ENCODE measurements around the gene DAGLA. TPM values are rescaled to one million over a fixed set of nuclear protein-coding genes. Genes with fewer than 3 reads are reported as not detected.

The DAGLA gene
- total RNA-seq, 2 experiments from 2014 or later: 0.05 TPM; not detected in 1

DNA sequence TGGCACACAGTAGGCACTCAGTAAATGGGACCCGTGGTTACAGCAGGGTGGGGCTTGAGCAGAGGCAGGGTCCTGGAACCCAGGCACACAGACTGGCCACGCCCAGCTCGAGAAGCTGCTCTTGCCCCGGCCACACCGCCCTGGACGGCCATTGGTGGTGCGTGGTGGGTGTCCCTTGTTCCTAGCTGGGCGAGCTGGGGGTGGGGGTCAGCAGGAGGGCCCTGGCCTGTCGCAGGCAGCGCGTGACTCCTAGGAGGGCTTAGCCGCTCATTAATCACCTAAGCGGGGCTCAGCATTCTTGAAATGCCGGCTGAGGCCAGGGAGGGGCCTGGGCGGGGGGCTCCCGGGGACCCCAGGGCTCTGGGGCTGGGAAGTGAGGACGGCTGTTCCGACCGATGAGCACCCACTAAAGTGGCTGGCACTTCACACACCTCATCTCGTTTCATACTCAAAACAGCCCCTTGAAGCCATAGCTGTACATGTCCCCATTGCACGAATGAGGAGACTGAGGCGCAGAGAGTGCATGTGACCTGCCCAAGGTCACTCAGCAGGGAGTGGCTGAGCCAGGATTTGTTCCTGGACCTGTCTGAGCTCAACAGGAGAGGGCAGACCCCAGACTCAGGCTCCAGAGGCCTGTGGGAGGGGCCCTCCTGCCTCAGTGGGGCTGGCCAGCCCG is 83.9 kb downstream of the DAGLA start:
- CTCF ChIA-PET: interaction anchor here (0.7 to 0.8 kb wide), 2 partner anchors 11 to 15 kb away, joined by 3 read pairs; no protein-coding TSS in a partner anchor

DNA sequence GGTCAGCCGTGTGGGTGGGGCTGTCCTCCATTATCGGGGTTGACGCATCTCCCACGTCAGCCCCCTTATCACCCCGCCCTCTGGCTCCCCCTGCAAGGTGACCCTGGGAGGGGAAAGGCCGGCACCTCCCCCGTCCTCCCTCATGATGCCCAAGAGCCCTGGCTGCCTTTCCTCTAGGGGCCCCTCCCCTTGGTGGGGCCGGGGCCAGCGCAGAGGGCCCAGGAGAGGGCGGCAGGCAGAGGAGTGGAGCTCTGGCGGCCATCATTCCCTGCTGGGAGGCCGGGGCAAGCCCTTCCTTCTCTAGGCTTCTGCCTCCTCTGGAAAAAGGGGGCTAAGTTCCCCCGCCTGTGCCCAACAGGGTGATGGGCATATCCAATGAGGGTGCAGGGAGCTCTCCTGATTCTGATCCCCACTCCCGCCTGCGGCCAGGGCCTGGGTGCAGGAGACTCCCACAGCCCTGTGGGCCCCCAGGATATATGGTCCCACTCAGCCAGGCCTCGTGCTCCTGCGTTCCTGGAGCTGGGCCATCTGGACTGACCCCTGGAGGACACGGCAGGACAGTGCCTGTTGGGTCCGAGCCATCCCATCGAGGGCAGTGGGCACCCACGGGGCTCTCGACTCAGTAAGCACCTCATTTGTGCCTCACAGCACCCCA is 84.5 kb downstream of the DAGLA start:
- intact Hi-C loops (cut with micrococcal nuclease): no loop called here
- ATAC-seq (no peak), DNase-seq (no peak)
- no peak overlapping the region for H3K27ac Mint-ChIP-seq
- H3K4me3 Mint-ChIP-seq: no peak overlapping the region
- POLR2A ChIA-PET: no interaction called here
- H3K4me1 Mint-ChIP-seq (ENCODE audit: low read depth): no peaks in the 10 kb centered on the region
- no peaks in the 10 kb centered on the region for H3K9me3 Mint-ChIP-seq
- no peaks in the 10 kb centered on the region for H3K36me3 Mint-ChIP-seq (ENCODE audit: low read depth)
- TF ChIP-seq, protein P1, sequence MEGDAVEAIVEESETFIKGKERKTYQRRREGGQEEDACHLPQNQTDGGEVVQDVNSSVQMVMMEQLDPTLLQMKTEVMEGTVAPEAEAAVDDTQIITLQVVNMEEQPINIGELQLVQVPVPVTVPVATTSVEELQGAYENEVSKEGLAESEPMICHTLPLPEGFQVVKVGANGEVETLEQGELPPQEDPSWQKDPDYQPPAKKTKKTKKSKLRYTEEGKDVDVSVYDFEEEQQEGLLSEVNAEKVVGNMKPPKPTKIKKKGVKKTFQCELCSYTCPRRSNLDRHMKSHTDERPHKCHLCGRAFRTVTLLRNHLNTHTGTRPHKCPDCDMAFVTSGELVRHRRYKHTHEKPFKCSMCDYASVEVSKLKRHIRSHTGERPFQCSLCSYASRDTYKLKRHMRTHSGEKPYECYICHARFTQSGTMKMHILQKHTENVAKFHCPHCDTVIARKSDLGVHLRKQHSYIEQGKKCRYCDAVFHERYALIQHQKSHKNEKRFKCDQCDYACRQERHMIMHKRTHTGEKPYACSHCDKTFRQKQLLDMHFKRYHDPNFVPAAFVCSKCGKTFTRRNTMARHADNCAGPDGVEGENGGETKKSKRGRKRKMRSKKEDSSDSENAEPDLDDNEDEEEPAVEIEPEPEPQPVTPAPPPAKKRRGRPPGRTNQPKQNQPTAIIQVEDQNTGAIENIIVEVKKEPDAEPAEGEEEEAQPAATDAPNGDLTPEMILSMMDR (IDR thresholded peaks at IDR 0.05): no peak
- CTCF ChIA-PET: interaction anchor here (0.7 to 1.2 kb wide), 2 partner anchors 12 to 15 kb away, joined by 3 read pairs; no protein-coding TSS in a partner anchor
- no peaks in the 10 kb centered on the region for H3K27me3 Mint-ChIP-seq

More for the DNA sequence above, 83.9 kb downstream of the DAGLA start:
- POLR2A ChIA-PET: no interaction called here
- no peaks in the 10 kb centered on the region for H3K9me3 Mint-ChIP-seq
- H3K27me3 Mint-ChIP-seq: no peaks in the 10 kb centered on the region
- H3K36me3 Mint-ChIP-seq (ENCODE audit: low read depth): no peaks in the 10 kb centered on the region
- H3K27ac Mint-ChIP-seq: no peak overlapping the region
- ATAC-seq: no peak
- DNase-seq: no peak
- H3K4me3 Mint-ChIP-seq: no peak overlapping the region
- no peaks in the 10 kb centered on the region for H3K4me1 Mint-ChIP-seq (ENCODE audit: low read depth)
- TF ChIP-seq, protein P1 (IDR thresholded peaks at IDR 0.05): no peak
- intact Hi-C loops (cut with micrococcal nuclease): no loop called here

DNA sequence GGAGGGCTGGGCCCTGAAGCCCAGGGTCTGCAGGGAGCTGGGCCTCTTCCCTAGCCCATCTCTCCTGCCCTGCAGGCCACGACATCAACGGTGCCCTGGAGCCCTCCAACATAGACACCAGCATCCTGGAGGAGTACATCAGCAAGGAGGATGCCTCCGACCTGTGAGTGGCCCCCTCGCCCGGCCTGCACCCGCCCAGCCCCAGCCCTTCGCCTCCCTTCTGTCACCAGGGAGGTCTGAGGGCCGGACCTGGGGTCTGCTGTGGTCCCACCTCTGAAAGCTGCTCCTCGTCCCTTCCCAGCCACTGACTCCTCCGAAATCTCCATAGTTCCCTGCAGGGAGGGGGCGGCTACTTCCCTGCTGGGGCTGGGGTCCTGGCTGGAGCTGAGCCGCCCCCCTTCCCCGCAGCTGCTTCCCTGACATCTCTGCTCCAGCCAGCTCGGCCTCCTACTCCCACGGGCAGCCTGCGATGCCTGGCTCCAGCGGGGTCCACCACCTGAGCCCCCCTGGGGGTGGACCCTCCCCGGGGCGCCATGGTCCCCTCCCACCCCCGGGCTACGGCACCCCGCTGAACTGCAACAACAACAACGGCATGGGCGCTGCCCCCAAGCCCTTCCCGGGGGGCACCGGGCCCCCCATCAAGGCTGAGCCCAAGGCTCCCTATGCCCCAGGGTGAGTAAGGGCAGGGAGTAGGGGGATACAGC is 85.5 kb downstream of the DAGLA start:
- no peaks in the 10 kb centered on the region for H3K27me3 Mint-ChIP-seq
- H3K4me3 Mint-ChIP-seq: no peak overlapping the region
- intact Hi-C loops (cut with micrococcal nuclease): no loop called here
- no peaks in the 10 kb centered on the region for H3K9me3 Mint-ChIP-seq
- H3K4me1 Mint-ChIP-seq (ENCODE audit: low read depth): no peaks in the 10 kb centered on the region
- ChIA-PET CTCF (interaction anchor here (1.2 kb wide), 1 partner anchor 11 kb away, joined by 3 read pairs; no protein-coding TSS in a partner anchor), POLR2A (no interaction called here)
- no peak overlapping the region for H3K27ac Mint-ChIP-seq
- ATAC-seq: no peak
- TF ChIP-seq, protein P1 (IDR thresholded peaks at IDR 0.05): no peak
- DNase-seq: no peak
- H3K36me3 Mint-ChIP-seq (ENCODE audit: low read depth): no peaks in the 10 kb centered on the region

DNA sequence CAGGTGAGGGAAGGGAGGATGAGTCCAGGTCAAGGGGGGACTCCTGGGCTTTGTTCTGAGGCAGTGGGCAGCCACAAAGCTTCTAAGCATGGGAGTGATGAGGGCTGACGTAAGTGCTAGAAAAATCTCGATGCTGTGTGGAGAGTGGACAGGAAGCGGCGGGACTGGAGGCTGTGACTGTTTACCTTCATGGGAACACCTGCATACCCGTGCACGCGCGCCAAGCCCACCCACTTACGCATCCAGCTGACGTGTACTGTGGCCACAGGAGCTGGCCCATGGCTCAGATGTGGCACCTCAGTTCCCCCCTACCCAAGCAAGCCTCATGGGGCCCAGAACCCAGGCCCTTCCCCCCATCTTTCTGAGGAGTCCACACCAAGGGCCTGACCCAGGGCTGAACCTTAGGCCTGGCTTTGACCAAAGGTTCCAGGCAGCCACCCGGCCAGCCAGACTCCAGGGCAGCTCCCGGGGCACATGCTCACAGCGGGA is 86.2 kb downstream of the DAGLA start:
- H3K27me3 Mint-ChIP-seq: no peaks in the 10 kb centered on the region
- no peaks in the 10 kb centered on the region for H3K9me3 Mint-ChIP-seq
- ChIA-PET CTCF (interaction anchor here (1.1 to 1.5 kb wide), 2 partner anchors 8 to 13 kb away, joined by 3 read pairs; no protein-coding TSS in a partner anchor), POLR2A (no interaction called here)
- H3K4me1 Mint-ChIP-seq (ENCODE audit: low read depth): no peaks in the 10 kb centered on the region
- H3K4me3 Mint-ChIP-seq: no peak overlapping the region
- H3K27ac Mint-ChIP-seq: no peak overlapping the region
- TF ChIP-seq, protein P1 (IDR thresholded peaks at IDR 0.05): no peak
- DNase-seq (no peak), ATAC-seq (no peak)
- no peaks in the 10 kb centered on the region for H3K36me3 Mint-ChIP-seq (ENCODE audit: low read depth)
- intact Hi-C loops (cut with micrococcal nuclease): no loop called here

All from activated CD8-positive, alpha-beta T cell treated with anti-CD3 and anti-CD28 coated beads for 36 hours (primary cell).